IMR-90 (cell line): ENCODE measurements around the gene ACTR3C.
"Not testable (repeated sequence)": the region's sequence is repeated elsewhere in the genome, so short reads cannot be mapped to it uniquely, and the experiment has no call there.

ENCODE experiments used
- BHLHE40 ChIP-seq: fragments of 150-350 bp; IDR thresholded peaks from 2 replicates; pipeline ENCODE4 v1.6.1; 2016; ENCODE audit warnings: mild to moderate bottlenecking, low read depth, low read length
- CTCF ChIP-seq: conservative IDR thresholded peaks from 2 replicates; pipeline ENCODE4 v1.5.1; 2012; ENCODE audit warnings: mild to moderate bottlenecking, low read depth, low read length, improper control_type of control experiment
- FOS ChIP-seq: fragments of 150-350 bp; IDR thresholded peaks from 2 replicates; pipeline ENCODE4 v1.6.1; 2016; ENCODE audit warnings: low read depth, low read length
- MAFK ChIP-seq: IDR thresholded peaks from 2 replicates; pipeline ENCODE4 v1.6.1; 2012; ENCODE audit warnings: low read depth, low read length, improper control_type of control experiment
- MAZ ChIP-seq: IDR thresholded peaks from 2 replicates; pipeline ENCODE4 v1.6.1; 2012; ENCODE audit warnings: low read depth, mild to moderate bottlenecking, low read length, improper control_type of control experiment, moderate library complexity, borderline replicate concordance
- POLR2A ChIP-seq: IDR thresholded peaks from 2 replicates; pipeline ENCODE4 v1.6.1; 2012; ENCODE audit warnings: mild to moderate bottlenecking, low read depth, low read length
- RCOR1 ChIP-seq: IDR thresholded peaks from 2 replicates; pipeline ENCODE4 v1.6.1; 2012; ENCODE audit warnings: mild to moderate bottlenecking, low read length, improper control_type of control experiment; ENCODE audit not compliant: insufficient replicate concordance
- RFX5 ChIP-seq: IDR thresholded peaks from 2 replicates; pipeline ENCODE4 v1.8.0; 2012; ENCODE audit warnings: low read depth, mild to moderate bottlenecking, low read length, moderate library complexity
- SMC3 ChIP-seq: fragments of 150-350 bp; IDR thresholded peaks from 2 replicates; pipeline ENCODE4 v1.6.1; 2016; ENCODE audit warnings: low read depth, mild to moderate bottlenecking, antibody characterized with exemption, low read length, moderate library complexity
- USF2 ChIP-seq: fragments of 150-350 bp; IDR thresholded peaks from 2 replicates; pipeline ENCODE4 v1.6.1; 2017; ENCODE audit warnings: mild to moderate bottlenecking, antibody characterized with exemption, low read length, low read depth
- TF ChIP-seq, protein P1 (sequence below): fragments of 150-350 bp; IDR thresholded peaks from 2 replicates; pipeline ENCODE4 v1.6.1; 2016; ENCODE audit warnings: low read depth, mild to moderate bottlenecking, low read length, moderate library complexity, borderline replicate concordance

DNA sequence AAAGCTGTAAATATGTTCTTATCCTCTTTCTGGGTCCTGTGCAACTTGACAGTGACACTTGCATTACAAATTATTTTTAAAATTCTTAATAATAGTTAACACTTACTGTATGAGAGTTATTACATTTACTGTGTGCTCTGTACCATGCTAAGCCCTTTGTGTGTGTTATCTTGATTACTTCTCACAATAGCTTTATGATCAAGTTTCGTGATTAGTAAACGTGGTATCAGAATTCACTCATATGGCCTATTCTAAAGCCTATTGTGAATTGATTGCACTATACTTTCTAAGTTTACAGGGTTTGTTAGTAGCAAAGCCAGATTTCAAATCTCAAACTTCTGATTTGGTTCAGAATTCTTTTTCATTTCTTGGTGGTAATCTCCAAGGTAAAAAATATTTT lies 80.4 kb downstream of the ACTR3C start:
- not testable (repeated sequence) for TF ChIP-seq BHLHE40, CTCF, POLR2A, MAFK, MAZ, SMC3, FOS, USF2, RCOR1, RFX5
- TF ChIP-seq, protein P1, sequence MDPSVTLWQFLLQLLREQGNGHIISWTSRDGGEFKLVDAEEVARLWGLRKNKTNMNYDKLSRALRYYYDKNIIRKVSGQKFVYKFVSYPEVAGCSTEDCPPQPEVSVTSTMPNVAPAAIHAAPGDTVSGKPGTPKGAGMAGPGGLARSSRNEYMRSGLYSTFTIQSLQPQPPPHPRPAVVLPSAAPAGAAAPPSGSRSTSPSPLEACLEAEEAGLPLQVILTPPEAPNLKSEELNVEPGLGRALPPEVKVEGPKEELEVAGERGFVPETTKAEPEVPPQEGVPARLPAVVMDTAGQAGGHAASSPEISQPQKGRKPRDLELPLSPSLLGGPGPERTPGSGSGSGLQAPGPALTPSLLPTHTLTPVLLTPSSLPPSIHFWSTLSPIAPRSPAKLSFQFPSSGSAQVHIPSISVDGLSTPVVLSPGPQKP = not testable (repeated sequence)
